Measurements from ENCODE around the gene PRDM11. TPM values are rescaled to one million over a fixed set of nuclear protein-coding genes. Genes with fewer than 3 reads are reported as not detected.

PRDM11 gene
- total and polyA plus RNA-seq, 2 of the 4 experiments (the other 2 are of a cell fraction), result 2.2 to 2.7 TPM

DNA sequence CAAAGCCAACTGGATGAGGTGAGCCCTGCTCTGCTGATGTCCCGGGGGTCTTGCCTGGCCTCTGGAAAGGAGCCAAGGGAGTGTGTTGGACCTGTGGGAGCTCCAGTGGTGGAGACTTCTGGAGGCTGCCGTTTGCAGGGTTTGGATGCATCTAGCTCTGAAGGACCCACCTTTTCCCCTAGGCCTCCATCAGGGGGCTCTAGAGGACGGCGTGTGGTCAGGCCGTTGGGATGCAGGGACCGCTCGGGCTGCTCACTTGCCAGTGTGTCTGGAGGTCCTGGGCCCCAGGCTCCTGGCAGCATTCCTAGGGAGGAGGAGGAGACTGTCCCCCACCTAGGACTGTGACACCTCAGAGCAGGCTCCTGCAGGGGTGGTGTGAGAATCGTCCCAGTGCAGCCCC lies 58.3 kb downstream of the PRDM11 start:
- dilution Hi-C loops (cut with HindIII; ENCODE audit: low sequenced_read_pairs, unreplicated experiment) (no loop called here), in situ Hi-C loops (cut with MboI; ENCODE audit: low sequenced_read_pairs) (no loop called here), intact Hi-C loops (cut with micrococcal nuclease) (no loop called here)
- TF ChIP-seq SMC3 (IDR thresholded peaks at IDR 0.05; ENCODE audit: low read depth, low read length) (no peak), CEBPB (IDR thresholded peaks at IDR 0.05; ENCODE audit: low read depth, low read length) (no peak), MXI1 (IDR thresholded peaks at IDR 0.05; ENCODE audit: borderline replicate concordance, low read depth, low read length) (no peak), RCOR1 (IDR thresholded peaks at IDR 0.05; ENCODE audit: insufficient replicate concordance, low read length) (no peak), BHLHE40 (IDR thresholded peaks at IDR 0.05; ENCODE audit: low read depth, low read length) (no peak), NFE2L2 (IDR thresholded peaks at IDR 0.05; ENCODE audit: low read depth, low read length) (no peak), MAZ (IDR thresholded peaks at IDR 0.05; ENCODE audit: borderline replicate concordance, low read depth, low read length) (no peak), MAFK (IDR thresholded peaks at IDR 0.05; ENCODE audit: low read depth, low read length) (no peak), RFX5 (IDR thresholded peaks at IDR 0.05; ENCODE audit: low read depth, low read length) (no peak), RAD21 (IDR thresholded peaks at IDR 0.05; ENCODE audit: low read length) (no peak)
- TF ChIP-seq, protein P1, sequence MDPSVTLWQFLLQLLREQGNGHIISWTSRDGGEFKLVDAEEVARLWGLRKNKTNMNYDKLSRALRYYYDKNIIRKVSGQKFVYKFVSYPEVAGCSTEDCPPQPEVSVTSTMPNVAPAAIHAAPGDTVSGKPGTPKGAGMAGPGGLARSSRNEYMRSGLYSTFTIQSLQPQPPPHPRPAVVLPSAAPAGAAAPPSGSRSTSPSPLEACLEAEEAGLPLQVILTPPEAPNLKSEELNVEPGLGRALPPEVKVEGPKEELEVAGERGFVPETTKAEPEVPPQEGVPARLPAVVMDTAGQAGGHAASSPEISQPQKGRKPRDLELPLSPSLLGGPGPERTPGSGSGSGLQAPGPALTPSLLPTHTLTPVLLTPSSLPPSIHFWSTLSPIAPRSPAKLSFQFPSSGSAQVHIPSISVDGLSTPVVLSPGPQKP (IDR thresholded peaks at IDR 0.05; ENCODE audit: borderline replicate concordance, low read depth, low read length), result no peak
- Histone ChIP-seq H3K27me3 (ENCODE audit: control insufficient read depth, insufficient read depth, low read length) (no peaks in the 10 kb centered on the region), H2AK5ac (ENCODE audit: low read depth, low read length) (no peak overlapping the region), H2BK5ac (ENCODE audit: low read depth, low read length, poor library complexity, severe bottlenecking) (no peak overlapping the region), H2BK15ac (ENCODE audit: low read depth, low read length) (no peak overlapping the region), H3K4me3 (ENCODE audit: insufficient read depth, low read depth, low read length) (no peak overlapping the region), H3K36me3 (ENCODE audit: control insufficient read depth, insufficient read depth, low read length) (no peaks in the 10 kb centered on the region), H3K56ac (ENCODE audit: extremely low read depth, insufficient read depth, low read length) (no peak overlapping the region), H4K91ac (ENCODE audit: insufficient read depth, low read depth, low read length) (no peak overlapping the region), H3K79me1 (ENCODE audit: low read depth in 1 of 2, low read length in 2 of 2) (no peaks in the 10 kb centered on the region), H3K4me1 (ENCODE audit: control insufficient read depth, insufficient read depth, low read length) (no peaks in the 10 kb centered on the region; the same call in 1 of the 2 replicates), H4K8ac (ENCODE audit: low read depth in 2 of 2, low read length in 2 of 2) (no peak overlapping the region), H3K4me2 (ENCODE audit: low read depth, low read length) (no peak overlapping the region), H3K27ac (ENCODE audit: insufficient read depth, low read length) (no peak overlapping the region), H3K9me3 (ENCODE audit: control insufficient read depth, insufficient read depth, low read length) (no peaks in the 10 kb centered on the region), H3K18ac (ENCODE audit: low read depth, low read length) (no peak overlapping the region), H4K20me1 (ENCODE audit: insufficient read depth, low read length) (no peaks in the 10 kb centered on the region), H3K9me1 (ENCODE audit: insufficient read depth, low read length) (no peaks in the 10 kb centered on the region; the same call in 1 of the 2 replicates), H2AK9ac (replicated peaks; ENCODE audit: low read depth, low read length, poor library complexity) (no peak overlapping the region), H4K5ac (ENCODE audit: low read depth, low read length) (no peak overlapping the region), H3K14ac (replicated peaks; ENCODE audit: low read depth, low read length) (no peak overlapping the region), H2BK20ac (ENCODE audit: low read depth, low read length) (no peak overlapping the region), H2AFZ (replicated peaks; ENCODE audit: low read length, poor library complexity) (no peak overlapping the region), H3K23ac (ENCODE audit: low read depth, low read length) (no peak overlapping the region), H2BK120ac (ENCODE audit: low read depth, low read length) (no peak overlapping the region), H3K4ac (ENCODE audit: low read depth, low read length) (no peak overlapping the region), H3K9ac (ENCODE audit: low read depth, low read length) (no peak overlapping the region)
- no peak for DNase-seq
- WGBS, 2 experiments (ENCODE audit: extremely low coverage in 2 of 2, insufficient read length in 1 of 2), result 33% methylated on average over 2 of the region's 8 CpGs; no CpG with 5 or more reads in 1 of the 2 experiments
- ChIA-PET POLR2A (ENCODE audit: unreplicated experiment) (no interaction called here), CTCF (no interaction called here)
- no peak for ATAC-seq (ENCODE audit: low read depth)
- no TSS peak for BruUV-seq (replicated peaks)
